ENCODE data around the gene NDUFB10. TPM values are rescaled to one million over a fixed set of nuclear protein-coding genes. Genes with fewer than 3 reads are reported as not detected.

NDUFB10 gene
- total and polyA plus RNA-seq, 2 donors: 71.2 to 308 TPM

DNA sequence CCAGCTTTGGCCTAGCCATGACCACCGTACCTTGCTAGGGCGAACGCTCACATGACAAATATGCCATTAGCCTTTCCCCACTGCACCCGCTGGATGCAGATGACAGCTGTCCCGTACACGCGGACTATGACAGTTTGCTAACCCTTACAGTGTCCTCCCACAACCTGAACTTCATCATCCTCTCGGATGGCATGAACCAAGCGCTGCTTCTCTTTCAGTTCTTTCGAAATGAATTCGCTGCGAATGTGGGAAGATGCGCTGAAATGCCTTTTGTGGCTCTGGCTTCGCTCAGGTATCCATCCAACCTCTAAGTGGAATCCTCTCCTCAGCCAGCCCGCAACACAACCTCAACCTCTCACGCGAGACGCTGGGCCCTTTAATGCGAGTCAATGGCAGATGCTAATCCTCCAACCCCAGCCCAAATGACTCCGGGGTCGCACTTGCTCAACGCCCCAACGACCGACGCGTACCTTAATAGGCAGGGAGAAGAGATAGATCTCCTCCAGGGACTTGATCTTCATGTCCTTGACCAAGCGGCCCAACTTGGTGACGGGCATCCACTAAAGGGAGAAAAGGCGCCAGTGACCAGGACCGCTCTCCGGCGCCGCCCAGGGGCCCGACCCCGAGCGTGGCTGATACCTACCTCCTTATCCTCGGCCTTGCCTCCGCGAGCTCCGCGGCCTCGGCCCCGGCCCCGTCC lies 4.6 kb downstream of the NDUFB10 start:
- 9% methylated on average over 44 of the region's 44 CpGs for WGBS
- no peak for DNase-seq (ENCODE audit: extremely low spot score)
- H3K4me1 ChIP-seq (ENCODE audit: insufficient read depth): no peaks in the 10 kb centered on the region
- peak overlapping the region; percentile 89 for H3K27ac ChIP-seq (ENCODE audit: low read depth)
- no peaks in the 10 kb centered on the region for H3K36me3 ChIP-seq (ENCODE audit: insufficient read depth)
- H3K4me3 ChIP-seq (ENCODE audit: low read depth, low read length): peak overlapping the region; percentile 51

DNA sequence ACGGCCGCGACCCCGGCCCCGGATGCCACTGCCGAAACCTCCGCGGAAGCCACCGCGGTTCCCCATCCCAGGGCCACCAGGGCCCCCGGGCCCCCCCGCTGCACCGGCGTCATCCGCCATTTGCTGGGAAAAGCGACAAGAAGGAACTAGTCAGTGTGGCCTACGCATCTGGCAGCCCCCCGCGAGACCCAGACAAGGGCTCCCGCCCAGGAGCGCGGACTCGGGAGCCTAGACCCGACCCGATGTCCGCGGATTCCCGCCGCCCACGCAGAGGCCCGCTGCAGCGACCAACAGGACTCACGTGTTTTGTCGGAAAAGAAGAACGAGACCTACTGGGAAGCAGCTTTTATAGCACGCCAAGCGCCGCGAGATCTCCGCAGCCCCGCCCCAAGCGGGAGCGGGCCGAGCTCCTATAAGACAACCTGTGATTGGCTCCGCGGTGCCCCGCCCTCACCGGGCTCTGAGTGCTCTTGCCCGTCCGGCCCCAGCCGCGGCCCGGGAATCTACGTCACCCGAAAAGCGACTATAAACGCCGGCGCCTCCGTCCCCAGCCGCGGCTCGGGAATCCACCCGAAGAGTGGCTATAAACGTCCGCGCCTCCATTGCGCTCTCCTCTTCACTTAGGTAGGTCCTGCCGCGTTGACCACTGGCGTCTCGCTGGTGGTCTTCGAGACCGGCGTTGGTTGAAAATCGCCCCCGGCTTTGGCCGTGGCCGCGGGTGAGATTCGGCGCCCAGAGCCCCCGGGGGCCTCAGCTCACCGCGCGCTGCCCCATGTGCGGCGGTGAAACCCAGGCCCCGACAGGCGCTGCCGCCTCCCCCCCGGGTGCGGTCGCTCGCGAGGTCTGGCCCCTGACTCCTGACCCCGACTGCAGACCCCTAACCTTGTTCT lies 5.4 kb downstream of the NDUFB10 start, which contains the start of gene RPS2:
Gene RPS2 (minus strand): TSS at position 321 of the 890 bp plus-strand sequence. CDS start 201 bp downstream, at position 120.
- WGBS: under 1% methylated on average over 97 of the region's 97 CpGs
- no peaks in the 10 kb centered on the region for H3K4me1 ChIP-seq (ENCODE audit: insufficient read depth)

DNA sequence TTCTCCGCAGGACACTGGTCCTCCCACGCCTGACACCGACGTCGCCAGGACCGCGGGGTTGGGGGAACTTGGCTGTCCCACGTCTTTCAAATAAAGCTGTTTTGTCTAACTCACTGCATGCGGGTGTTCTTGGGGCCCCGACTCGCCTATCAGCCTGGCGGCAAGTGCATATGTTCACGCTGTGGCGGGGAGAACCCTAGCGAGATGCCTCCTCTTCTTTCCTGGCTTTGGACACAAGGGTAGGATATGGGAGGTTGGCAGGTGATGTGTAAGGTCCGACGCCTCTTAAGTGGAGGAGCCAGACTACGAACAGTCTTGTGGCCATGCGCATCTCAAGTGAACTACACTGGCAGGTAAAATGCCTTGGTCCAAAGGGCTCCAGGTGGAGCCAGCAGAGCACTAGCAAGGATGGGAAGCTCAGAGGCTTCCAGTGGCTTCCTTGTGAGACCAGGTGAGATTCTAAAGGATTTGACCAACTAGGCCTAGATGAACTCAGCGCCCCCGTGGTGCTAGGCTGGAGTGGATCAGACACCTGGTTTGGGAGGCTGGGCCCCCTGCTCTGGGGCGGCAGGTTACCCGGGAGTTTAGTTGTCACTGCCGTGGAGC lies 6.2 kb downstream of the NDUFB10 start:
- no peaks in the 10 kb centered on the region for H3K4me1 ChIP-seq (ENCODE audit: insufficient read depth)
- WGBS: 22% methylated on average over 24 of the region's 24 CpGs
- no peak for DNase-seq (ENCODE audit: extremely low spot score)
- peak overlapping the region; percentile 90 for H3K27ac ChIP-seq (ENCODE audit: low read depth)
- no peaks in the 10 kb centered on the region for H3K36me3 ChIP-seq (ENCODE audit: insufficient read depth)
- H3K4me3 ChIP-seq (ENCODE audit: low read depth, low read length): peak overlapping the region; percentile 68

More for the DNA sequence above, 5.4 kb downstream of the NDUFB10 start, which contains the start of gene RPS2:
- peak; percentile 96 for DNase-seq (ENCODE audit: extremely low spot score)
- Histone ChIP-seq H3K4me3 (ENCODE audit: low read depth, low read length) (peak within 1 kb of the TSS; percentile 68), H3K27ac (ENCODE audit: low read depth) (peak within 1 kb of the TSS; percentile 90), H3K36me3 (ENCODE audit: insufficient read depth) (no peaks in the 10 kb centered on the region)

DNA sequence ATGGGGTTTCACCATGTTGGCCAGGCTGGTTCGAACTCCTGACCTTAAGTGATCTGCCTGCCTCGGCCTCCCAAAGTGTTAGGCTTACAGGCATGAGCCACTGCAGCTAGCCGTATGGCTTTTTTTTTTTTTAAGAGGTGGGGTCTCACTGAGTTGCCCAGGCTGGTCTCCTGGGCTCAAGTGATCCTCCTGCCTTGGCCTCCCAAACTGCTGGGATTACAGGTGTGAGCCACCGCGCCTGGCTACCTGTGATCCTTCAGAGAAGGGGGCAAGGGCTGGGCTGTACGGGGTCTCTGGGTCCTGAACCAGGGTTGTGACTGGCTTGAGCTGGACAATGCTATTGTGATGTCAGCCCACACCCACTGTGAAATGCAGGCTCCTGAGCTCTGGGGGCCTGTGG lies 7.1 kb downstream of the NDUFB10 start, which contains the start of gene RNF151:
Gene RNF151 (plus strand): TSS at position 397 of the 400 bp plus-strand sequence. CDS start 26 bp downstream, outside the sequence.
- H3K27ac ChIP-seq (ENCODE audit: low read depth): no peak within 1 kb of the TSS
- no peak for DNase-seq (ENCODE audit: extremely low spot score)
- peaks cover 1% of the 10 kb centered on the region for H3K4me1 ChIP-seq (ENCODE audit: insufficient read depth)
- H3K4me3 ChIP-seq (ENCODE audit: low read depth, low read length): no peak within 1 kb of the TSS
- 97% methylated on average over 6 of the region's 6 CpGs for WGBS
- no peaks in the 10 kb centered on the region for H3K36me3 ChIP-seq (ENCODE audit: insufficient read depth)

DNA sequence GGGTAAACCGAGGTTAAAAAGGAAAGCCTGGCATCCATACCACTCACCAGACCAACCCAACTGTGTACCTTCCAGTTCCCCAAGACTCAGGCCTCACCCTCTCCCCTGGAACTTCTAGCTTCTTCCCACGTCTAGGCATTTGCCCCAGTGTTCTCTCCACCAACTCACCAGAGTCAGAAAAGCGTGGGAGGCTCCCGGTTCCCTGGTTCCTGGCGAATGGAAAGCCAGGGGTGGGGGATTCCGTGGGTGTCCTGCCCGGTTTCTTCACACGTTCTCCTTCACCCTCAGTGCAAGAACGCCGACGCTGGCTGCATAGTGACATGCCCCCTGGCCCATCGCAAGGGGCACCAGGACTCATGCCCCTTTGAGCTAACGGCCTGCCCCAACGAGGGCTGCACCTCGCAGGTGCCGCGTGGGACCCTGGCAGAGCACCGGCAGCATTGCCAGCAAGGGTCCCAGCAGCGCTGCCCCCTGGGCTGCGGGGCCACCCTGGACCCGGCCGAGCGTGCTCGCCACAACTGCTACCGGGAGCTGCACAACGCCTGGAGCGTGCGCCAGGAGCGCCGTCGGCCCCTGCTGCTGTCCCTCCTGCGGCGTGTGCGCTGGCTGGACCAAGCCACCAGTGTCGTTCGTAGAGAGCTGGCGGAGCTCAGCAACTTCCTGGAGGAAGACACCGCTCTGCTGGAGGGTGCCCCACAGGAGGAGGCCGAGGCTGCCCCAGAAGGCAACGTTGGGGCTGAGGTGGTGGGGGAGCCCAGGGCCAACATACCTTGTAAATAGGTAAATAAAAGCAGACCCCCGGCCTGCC lies 9.0 kb downstream of the NDUFB10 start:
- WGBS: 88% methylated on average over 41 of the region's 41 CpGs
- Histone ChIP-seq H3K36me3 (ENCODE audit: insufficient read depth) (no peaks in the 10 kb centered on the region), H3K27ac (ENCODE audit: low read depth) (no peak overlapping the region), H3K4me1 (ENCODE audit: insufficient read depth) (peaks cover 1% of the 10 kb centered on the region), H3K4me3 (ENCODE audit: low read depth, low read length) (no peak overlapping the region)
- no peak for DNase-seq (ENCODE audit: extremely low spot score)

DNA sequence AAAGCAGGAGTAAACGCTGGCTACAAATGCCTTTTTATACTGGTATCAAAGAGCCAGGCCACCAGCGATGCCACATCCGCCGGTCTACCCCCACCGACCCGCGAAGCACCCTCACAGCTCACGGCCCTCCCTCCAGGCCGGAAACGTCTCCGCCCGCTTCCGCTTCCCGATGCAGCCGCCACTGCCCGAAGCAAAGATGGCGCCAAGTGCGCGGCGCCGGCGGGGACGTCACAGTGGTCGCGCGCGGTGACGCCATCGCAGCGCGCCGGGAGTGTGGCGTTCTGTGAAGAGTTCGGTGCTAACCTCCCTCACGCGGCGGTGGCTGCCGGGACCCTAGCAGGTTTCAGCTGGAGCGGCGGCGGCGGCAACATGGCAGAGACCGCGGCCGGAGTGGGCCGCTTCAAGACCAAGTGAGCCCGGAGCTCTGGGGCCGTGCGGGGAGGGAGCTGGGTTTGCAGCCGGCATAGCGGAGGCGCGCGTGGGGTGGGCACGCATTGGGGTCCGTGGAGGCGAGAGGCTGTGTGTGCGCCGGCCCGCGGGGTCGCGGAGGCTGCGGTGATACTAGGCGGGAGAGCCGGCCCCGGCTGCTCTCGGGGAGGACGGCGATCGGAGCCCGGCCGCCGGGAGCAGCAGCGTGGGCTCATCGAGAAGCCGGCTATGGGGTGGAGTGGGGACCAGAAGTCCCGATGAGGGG lies 12.6 kb downstream of the NDUFB10 start, which contains the start of gene TBL3:
Gene TBL3 (plus strand): TSS at position 258 of the 694 bp plus-strand sequence. CDS start 112 bp downstream, at position 370.
- under 1% methylated on average over 78 of the region's 78 CpGs for WGBS
- Histone ChIP-seq H3K27ac (ENCODE audit: low read depth) (peak within 1 kb of the TSS; percentile 95), H3K4me1 (ENCODE audit: insufficient read depth) (peaks cover 1% of the 10 kb centered on the region), H3K36me3 (ENCODE audit: insufficient read depth) (peaks cover 6% of the 10 kb centered on the region), H3K4me3 (ENCODE audit: low read depth, low read length) (peak within 1 kb of the TSS; percentile 99)
- peak; percentile 76 for DNase-seq (ENCODE audit: extremely low spot score)

DNA sequence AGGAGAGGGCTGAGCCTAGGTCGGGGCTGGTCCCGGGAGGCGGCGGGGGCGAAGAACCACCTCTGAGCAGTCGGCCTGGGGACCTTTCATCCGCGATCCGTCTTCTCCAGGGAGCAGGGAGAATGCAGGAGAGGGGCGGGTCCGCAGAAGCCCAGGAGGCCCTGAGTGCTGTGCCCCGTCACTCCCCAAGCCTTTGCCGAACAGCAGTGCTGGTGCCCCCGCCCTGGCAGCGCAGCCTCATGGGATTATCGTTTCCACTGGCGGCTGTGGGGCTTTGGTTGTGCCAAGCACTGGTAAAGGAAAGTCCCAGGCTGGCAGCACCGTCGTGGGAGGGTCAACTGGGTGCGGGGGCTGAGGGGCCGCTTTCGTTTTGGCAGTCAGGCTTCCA lies 13.1 kb downstream of the NDUFB10 start:
- WGBS: 3% methylated on average over 22 of the region's 22 CpGs
- Histone ChIP-seq H3K36me3 (ENCODE audit: insufficient read depth) (peaks cover 8% of the 10 kb centered on the region), H3K4me3 (ENCODE audit: low read depth, low read length) (peak overlapping the region; percentile 99), H3K4me1 (ENCODE audit: insufficient read depth) (peaks cover 1% of the 10 kb centered on the region), H3K27ac (ENCODE audit: low read depth) (no peak overlapping the region)
- DNase-seq (ENCODE audit: extremely low spot score): no peak

DNA sequence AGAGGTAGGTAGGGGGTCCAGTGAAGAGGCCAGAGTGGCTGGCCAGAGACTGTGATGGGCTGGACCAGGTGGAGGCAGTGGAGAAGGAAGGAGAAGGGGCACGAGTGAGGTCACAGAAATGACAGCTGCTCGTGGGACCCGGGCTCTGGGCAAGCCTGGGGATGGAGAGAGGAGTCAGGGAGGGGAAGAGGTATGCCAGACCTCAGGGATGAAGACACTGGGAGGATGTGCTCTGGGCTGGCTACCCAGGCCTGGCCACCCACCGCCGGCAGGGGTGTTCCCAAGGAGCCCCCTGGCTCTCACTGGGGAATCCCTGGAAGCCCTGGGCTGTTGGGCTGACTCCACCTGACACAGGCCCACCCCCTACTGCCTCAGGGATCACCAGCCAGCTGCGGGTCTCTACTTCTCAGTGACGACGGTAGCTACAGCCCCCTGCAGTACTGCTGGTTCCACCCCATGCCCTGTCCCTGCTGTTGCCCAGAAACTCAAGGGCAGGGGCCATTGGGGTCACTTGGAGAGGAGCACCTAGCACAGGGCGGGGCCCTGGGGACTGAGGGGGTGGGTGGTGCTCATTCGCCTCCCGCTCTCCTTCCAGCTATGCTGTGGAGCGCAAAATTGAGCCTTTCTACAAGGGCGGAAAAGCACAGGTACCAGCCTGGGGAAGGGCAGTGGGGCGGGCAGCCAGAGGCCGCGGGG lies 14.3 kb downstream of the NDUFB10 start:
- H3K36me3 ChIP-seq (ENCODE audit: insufficient read depth): peaks cover 10% of the 10 kb centered on the region
- H3K4me3 ChIP-seq (ENCODE audit: low read depth, low read length): no peak overlapping the region
- 92% methylated on average over 16 of the region's 16 CpGs for WGBS
- H3K27ac ChIP-seq (ENCODE audit: low read depth): no peak overlapping the region
- H3K4me1 ChIP-seq (ENCODE audit: insufficient read depth): peaks cover 1% of the 10 kb centered on the region
- DNase-seq (ENCODE audit: extremely low spot score): no peak

DNA sequence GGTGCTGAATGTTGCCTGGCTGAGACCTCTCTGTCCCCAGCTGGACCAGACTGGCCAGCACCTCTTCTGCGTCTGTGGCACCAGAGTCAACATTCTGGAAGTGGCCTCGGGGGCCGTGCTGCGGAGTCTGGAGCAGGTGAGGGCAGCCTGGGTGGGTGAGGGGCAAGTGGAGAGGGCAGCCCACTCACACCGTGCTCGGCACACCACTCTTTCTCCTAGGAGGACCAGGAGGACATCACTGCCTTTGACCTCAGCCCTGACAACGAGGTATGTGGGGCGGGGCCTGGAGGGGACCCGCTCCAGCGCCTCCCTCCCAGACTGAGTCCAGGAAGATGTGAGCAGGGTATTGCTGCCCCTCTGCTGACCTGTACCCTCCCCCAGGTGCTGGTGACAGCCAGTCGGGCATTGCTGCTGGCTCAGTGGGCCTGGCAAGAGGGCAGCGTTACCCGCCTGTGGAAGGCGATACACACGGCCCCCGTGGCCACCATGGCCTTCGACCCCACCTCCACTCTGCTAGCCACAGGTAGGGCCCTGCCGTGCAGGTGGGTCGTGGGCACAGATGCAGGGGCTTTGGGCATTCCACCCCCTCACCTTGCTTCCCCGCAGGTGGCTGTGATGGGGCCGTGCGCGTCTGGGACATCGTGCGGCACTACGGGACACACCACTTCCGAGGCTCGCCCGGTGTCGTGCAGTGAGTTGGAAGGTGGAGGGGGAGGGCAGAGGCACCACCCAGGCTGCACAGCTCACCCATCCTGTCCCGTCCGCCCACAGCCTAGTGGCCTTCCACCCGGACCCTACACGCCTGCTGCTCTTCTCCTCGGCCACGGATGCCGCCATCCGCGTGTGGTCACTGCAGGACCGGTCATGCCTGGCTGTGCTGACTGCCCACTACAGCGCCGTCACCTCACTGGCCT lies 15.1 kb downstream of the NDUFB10 start:
- DNase-seq (ENCODE audit: extremely low spot score): no peak
- Histone ChIP-seq H3K4me3 (ENCODE audit: low read depth, low read length) (no peak overlapping the region), H3K36me3 (ENCODE audit: insufficient read depth) (peaks cover 10% of the 10 kb centered on the region), H3K27ac (ENCODE audit: low read depth) (no peak overlapping the region), H3K4me1 (ENCODE audit: insufficient read depth) (peaks cover 1% of the 10 kb centered on the region)
- WGBS: 94% methylated on average over 42 of the region's 42 CpGs

DNA sequence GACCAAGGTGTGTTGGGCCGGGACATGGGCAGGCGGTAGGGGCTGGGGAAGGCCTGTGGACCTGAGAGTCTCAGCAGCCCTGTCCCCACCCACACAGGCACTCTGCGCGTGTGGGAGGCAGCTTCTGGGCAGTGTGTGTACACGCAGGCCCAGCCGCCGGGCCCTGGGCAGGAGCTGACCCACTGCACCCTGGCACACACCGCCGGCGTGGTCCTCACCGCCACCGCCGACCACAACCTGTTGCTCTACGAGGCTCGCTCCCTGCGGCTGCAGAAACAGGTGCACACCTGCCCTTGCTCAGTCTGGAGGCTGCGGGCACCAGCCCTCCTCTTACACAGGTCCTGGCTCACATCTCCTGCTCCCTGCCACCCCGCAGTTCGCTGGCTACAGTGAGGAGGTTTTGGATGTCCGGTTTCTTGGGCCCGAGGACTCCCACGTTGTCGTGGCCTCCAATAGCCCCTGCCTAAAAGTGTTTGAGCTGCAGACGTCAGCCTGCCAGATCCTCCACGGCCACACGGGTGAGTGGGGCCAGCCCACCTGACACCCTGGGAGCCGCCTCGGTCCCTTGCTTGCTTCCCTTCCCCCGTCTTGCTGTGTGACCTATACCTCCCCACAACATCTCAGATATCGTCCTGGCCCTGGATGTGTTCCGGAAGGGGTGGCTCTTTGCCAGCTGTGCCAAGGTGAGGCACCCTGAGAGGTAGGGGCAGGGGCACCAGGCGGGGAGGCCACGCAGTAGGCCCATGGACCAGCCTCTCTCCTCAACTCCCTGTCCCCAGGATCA lies 16.3 kb downstream of the NDUFB10 start:
- no peak for DNase-seq (ENCODE audit: extremely low spot score)
- Histone ChIP-seq H3K36me3 (ENCODE audit: insufficient read depth) (peaks cover 10% of the 10 kb centered on the region), H3K4me1 (ENCODE audit: insufficient read depth) (peaks cover 1% of the 10 kb centered on the region), H3K27ac (ENCODE audit: low read depth) (no peak overlapping the region), H3K4me3 (ENCODE audit: low read depth, low read length) (no peak overlapping the region)
- 94% methylated on average over 33 of the region's 33 CpGs for WGBS

DNA sequence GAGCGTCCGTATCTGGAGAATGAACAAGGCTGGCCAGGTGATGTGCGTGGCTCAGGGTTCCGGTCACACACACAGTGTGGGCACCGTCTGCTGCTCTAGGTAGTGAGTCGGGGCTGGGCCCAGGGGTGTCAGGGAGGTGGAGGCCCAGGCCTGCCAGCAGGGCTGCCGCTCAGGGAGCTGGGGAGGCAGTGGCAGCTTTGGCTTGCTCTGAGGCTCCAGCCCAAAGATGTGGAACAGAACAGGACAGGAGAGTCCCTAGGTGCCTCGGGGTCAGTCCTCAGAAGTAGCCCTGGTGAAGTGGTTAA lies 16.8 kb downstream of the NDUFB10 start:
- peaks cover 10% of the 10 kb centered on the region for H3K36me3 ChIP-seq (ENCODE audit: insufficient read depth)
- no peak overlapping the region for H3K27ac ChIP-seq (ENCODE audit: low read depth)
- no peaks in the 10 kb centered on the region for H3K4me1 ChIP-seq (ENCODE audit: insufficient read depth)
- 93% methylated on average over 8 of the region's 8 CpGs for WGBS
- DNase-seq (ENCODE audit: extremely low spot score): no peak
- H3K4me3 ChIP-seq (ENCODE audit: low read depth, low read length): no peak overlapping the region

All from urinary bladder (tissue), 4 donors.